ENCODE measurements around the gene WDR70.

GRCh38 chr5:37710965-37711364, 331.8 kb downstream of the WDR70 start:
- TF ChIP-seq, protein P1, sequence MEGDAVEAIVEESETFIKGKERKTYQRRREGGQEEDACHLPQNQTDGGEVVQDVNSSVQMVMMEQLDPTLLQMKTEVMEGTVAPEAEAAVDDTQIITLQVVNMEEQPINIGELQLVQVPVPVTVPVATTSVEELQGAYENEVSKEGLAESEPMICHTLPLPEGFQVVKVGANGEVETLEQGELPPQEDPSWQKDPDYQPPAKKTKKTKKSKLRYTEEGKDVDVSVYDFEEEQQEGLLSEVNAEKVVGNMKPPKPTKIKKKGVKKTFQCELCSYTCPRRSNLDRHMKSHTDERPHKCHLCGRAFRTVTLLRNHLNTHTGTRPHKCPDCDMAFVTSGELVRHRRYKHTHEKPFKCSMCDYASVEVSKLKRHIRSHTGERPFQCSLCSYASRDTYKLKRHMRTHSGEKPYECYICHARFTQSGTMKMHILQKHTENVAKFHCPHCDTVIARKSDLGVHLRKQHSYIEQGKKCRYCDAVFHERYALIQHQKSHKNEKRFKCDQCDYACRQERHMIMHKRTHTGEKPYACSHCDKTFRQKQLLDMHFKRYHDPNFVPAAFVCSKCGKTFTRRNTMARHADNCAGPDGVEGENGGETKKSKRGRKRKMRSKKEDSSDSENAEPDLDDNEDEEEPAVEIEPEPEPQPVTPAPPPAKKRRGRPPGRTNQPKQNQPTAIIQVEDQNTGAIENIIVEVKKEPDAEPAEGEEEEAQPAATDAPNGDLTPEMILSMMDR (IDR thresholded peaks at IDR 0.05): no peak
- no peak for TF ChIP-seq POLR2AphosphoS5 (IDR thresholded peaks at IDR 0.05)
- no peak for TF ChIP-seq POLR2A (IDR thresholded peaks at IDR 0.05)

Data from suprapubic skin (tissue), 4 donors.